Activated CD8-positive, alpha-beta memory T cell treated with anti-CD3 and anti-CD28 coated beads, Interleukin-2, amount 10 ng/mL, durations not matched to agents 7 days and 5 days (primary cell): ENCODE results near the gene EIF4EBP2. TPM values are rescaled to one million over a fixed set of nuclear protein-coding genes. Genes with fewer than 3 reads are reported as not detected.
A peak's percentile ranks its signal among the peaks of the same experiment; 100 is the strongest.

ENCODE experiments used
- ATAC-seq: fragments of 150-1000 bp; cut with Tn5 transposase; one replicate; pipeline ENCODE4 v1.10.0; 2021; ENCODE audit warnings: moderate library complexity
- CTCF ChIA-PET: fragments of 350-600 bp; sonication (Branson Sonifier 250); formaldehyde crosslinking; loops from one replicate; lab custom pipeline; 2021; ENCODE audit warnings: antibody characterized with exemption; lab: Charles Lee
- DNase-seq: peaks from one replicate; pipeline ENCODE4 v3.0.0-alpha.2; 2020
- H3K27ac Mint-ChIP-seq: one replicate; pipeline ENCODE4 v1.8.0; 2021; ENCODE audit warnings: mild to moderate bottlenecking, mixed read lengths
- H3K27me3 Mint-ChIP-seq: one replicate; pipeline ENCODE4 v1.8.0; 2021; ENCODE audit warnings: mixed read lengths
- H3K36me3 Mint-ChIP-seq: one replicate; pipeline ENCODE4 v1.8.0; 2021; ENCODE audit warnings: mild to moderate bottlenecking, mixed read lengths
- H3K4me1 Mint-ChIP-seq: one replicate; pipeline ENCODE4 v1.8.0; 2021; ENCODE audit warnings: mixed read lengths
- H3K4me3 Mint-ChIP-seq: one replicate; pipeline ENCODE4 v1.8.0; 2021; ENCODE audit warnings: mild to moderate bottlenecking, moderate library complexity, mixed read lengths
- H3K9me3 Mint-ChIP-seq: one replicate; pipeline ENCODE4 v1.8.0; 2022; ENCODE audit warnings: low read depth, mixed read lengths
- total RNA-seq, 2 experiments: library from RNA; stranded (reverse); gene quantifications; one replicate each; pipeline ENCODE4 v1.2.3, GENCODE V29; 2021

Gene EIF4EBP2
- total RNA-seq, 2 experiments from 2014 or later = 37.8 to 51.7 TPM

GRCh38 chr10:70367195-70367796 is 36.6 kb upstream of the EIF4EBP2 start:
- no peak overlapping the region for H3K4me3 Mint-ChIP-seq
- DNase-seq (no peak), ATAC-seq (no peak)
- H3K4me1 Mint-ChIP-seq = peaks cover 21% of the 10 kb centered on the region
- CTCF ChIA-PET = interaction anchor here (0.8 to 19.6 kb wide), 6 partner anchors 11 to 251 kb away, joined by 3 to 512 read pairs (median 5); partner anchors contain the start of gene PPA1
- no peaks in the 10 kb centered on the region for H3K9me3 Mint-ChIP-seq
- peaks cover 2% of the 10 kb centered on the region for H3K36me3 Mint-ChIP-seq
- no peak overlapping the region for H3K27ac Mint-ChIP-seq
- no peaks in the 10 kb centered on the region for H3K27me3 Mint-ChIP-seq

- H3K4me3 Mint-ChIP-seq = no peak overlapping the region
- DNase-seq (no peak), ATAC-seq (no peak)
- peaks cover 2% of the 10 kb centered on the region for H3K36me3 Mint-ChIP-seq
- peaks cover 9% of the 10 kb centered on the region for H3K4me1 Mint-ChIP-seq
- no peaks in the 10 kb centered on the region for H3K27me3 Mint-ChIP-seq
- no peak overlapping the region for H3K27ac Mint-ChIP-seq
- no peaks in the 10 kb centered on the region for H3K9me3 Mint-ChIP-seq
- CTCF ChIA-PET = interaction anchor here (1.1 to 19.6 kb wide), 2 partner anchors 145 to 223 kb away, joined by 3 to 512 read pairs; partner anchors contain the start of genes PPA1 and TYSND1
These were observed 35.0 kb upstream of the EIF4EBP2 start for GRCh38 chr10:70368774-70369482.

GRCh38 chr10:70369498-70370018 is 34.4 kb upstream of the EIF4EBP2 start:
- ATAC-seq (no peak), DNase-seq (no peak)
- H3K27ac Mint-ChIP-seq = no peak overlapping the region
- CTCF ChIA-PET = interaction anchor here (19.6 kb wide), 1 partner anchor 145 kb away, joined by 512 read pairs; the partner anchor contains the start of gene PPA1
- H3K4me1 Mint-ChIP-seq = peaks cover 3% of the 10 kb centered on the region
- no peak overlapping the region for H3K4me3 Mint-ChIP-seq
- H3K36me3 Mint-ChIP-seq = peaks cover 2% of the 10 kb centered on the region
- H3K27me3 Mint-ChIP-seq = no peaks in the 10 kb centered on the region
- H3K9me3 Mint-ChIP-seq = no peaks in the 10 kb centered on the region

GRCh38 chr10:70370766-70371165 is 33.2 kb upstream of the EIF4EBP2 start:
- CTCF ChIA-PET = interaction anchor here (19.6 kb wide), 1 partner anchor 146 kb away, joined by 512 read pairs; the partner anchor contains the start of gene PPA1
- no peak for DNase-seq
- H3K4me1 Mint-ChIP-seq = no peaks in the 10 kb centered on the region

GRCh38 chr10:70371846-70372245 is 32.1 kb upstream of the EIF4EBP2 start:
- no peaks in the 10 kb centered on the region for H3K36me3 Mint-ChIP-seq
- no peak overlapping the region for H3K4me3 Mint-ChIP-seq
- H3K9me3 Mint-ChIP-seq = no peaks in the 10 kb centered on the region
- no peak for DNase-seq
- CTCF ChIA-PET = interaction anchor here (2.9 kb wide), 1 partner anchor 10 kb away, joined by 10 read pairs; the partner anchor contains the start of gene LRRC20
- H3K4me1 Mint-ChIP-seq = peaks cover 1% of the 10 kb centered on the region
- no peaks in the 10 kb centered on the region for H3K27me3 Mint-ChIP-seq
- no peak for ATAC-seq
- H3K27ac Mint-ChIP-seq = no peak overlapping the region

More at GRCh38 chr10:70370766-70371165, 33.2 kb upstream of the EIF4EBP2 start:
- Mint-ChIP-seq H3K27me3 (no peaks in the 10 kb centered on the region), H3K36me3 (no peaks in the 10 kb centered on the region), H3K27ac (no peak overlapping the region), H3K4me3 (no peak overlapping the region), H3K9me3 (no peaks in the 10 kb centered on the region)
- no peak for ATAC-seq

- CTCF ChIA-PET = interaction anchor here (0.6 to 3.1 kb wide), 4 partner anchors 11 to 271 kb away, joined by 4 to 25 read pairs (median 5); no protein-coding TSS in a partner anchor
- Mint-ChIP-seq H3K27me3 (no peaks in the 10 kb centered on the region), H3K9me3 (no peaks in the 10 kb centered on the region), H3K4me1 (peaks cover 3% of the 10 kb centered on the region), H3K36me3 (peaks cover 4% of the 10 kb centered on the region), H3K4me3 (no peak overlapping the region), H3K27ac (no peak overlapping the region)
- DNase-seq (no peak), ATAC-seq (no peak)
These were observed 28.9 kb upstream of the EIF4EBP2 start for GRCh38 chr10:70374775-70375614.

- ATAC-seq = no peak
- Mint-ChIP-seq H3K27ac (no peak overlapping the region), H3K27me3 (no peaks in the 10 kb centered on the region), H3K4me3 (no peak overlapping the region), H3K9me3 (no peaks in the 10 kb centered on the region), H3K4me1 (peaks cover 10% of the 10 kb centered on the region), H3K36me3 (peaks cover 4% of the 10 kb centered on the region)
- CTCF ChIA-PET = interaction anchor here (1.0 to 5.4 kb wide), 4 partner anchors 12 to 157 kb away, joined by 3 to 51 read pairs (median 4); no protein-coding TSS in a partner anchor
- DNase-seq = no peak
These were observed 27.2 kb upstream of the EIF4EBP2 start for GRCh38 chr10:70376436-70377378.

GRCh38 chr10:70378122-70378521 is 25.8 kb upstream of the EIF4EBP2 start:
- H3K27me3 Mint-ChIP-seq = no peaks in the 10 kb centered on the region
- H3K9me3 Mint-ChIP-seq = no peaks in the 10 kb centered on the region
- ATAC-seq = no peak
- H3K4me1 Mint-ChIP-seq = peaks cover 12% of the 10 kb centered on the region
- peaks cover 4% of the 10 kb centered on the region for H3K36me3 Mint-ChIP-seq
- no peak overlapping the region for H3K27ac Mint-ChIP-seq
- CTCF ChIA-PET = interaction anchor here (1.1 to 5.4 kb wide), 6 partner anchors 11 to 232 kb away, joined by 3 to 51 read pairs (median 4); partner anchors contain the start of gene TYSND1
- DNase-seq = no peak
- H3K4me3 Mint-ChIP-seq = no peak overlapping the region

GRCh38 chr10:70379581-70380176 is 24.3 kb upstream of the EIF4EBP2 start:
- no peak for ATAC-seq
- H3K27me3 Mint-ChIP-seq = no peaks in the 10 kb centered on the region
- peaks cover 12% of the 10 kb centered on the region for H3K4me1 Mint-ChIP-seq
- DNase-seq = no peak
- no peak overlapping the region for H3K27ac Mint-ChIP-seq
- CTCF ChIA-PET = interaction anchor here (0.6 to 5.4 kb wide), 16 partner anchors 10 to 379 kb away, joined by 3 to 51 read pairs (median 4); partner anchors contain the start of genes EIF4EBP2, SAR1A and TYSND1
- no peaks in the 10 kb centered on the region for H3K9me3 Mint-ChIP-seq
- H3K4me3 Mint-ChIP-seq = no peak overlapping the region
- H3K36me3 Mint-ChIP-seq = peaks cover 4% of the 10 kb centered on the region

GRCh38 chr10:70380350-70381135 is 23.4 kb upstream of the EIF4EBP2 start:
- CTCF ChIA-PET = interaction anchor here (0.8 to 5.4 kb wide), 10 partner anchors 13 to 234 kb away, joined by 3 to 51 read pairs (median 6); partner anchors contain the start of genes EIF4EBP2 and TYSND1
- no peaks in the 10 kb centered on the region for H3K9me3 Mint-ChIP-seq
- H3K36me3 Mint-ChIP-seq = peaks cover 4% of the 10 kb centered on the region
- ATAC-seq = no peak
- H3K27ac Mint-ChIP-seq = no peak overlapping the region
- DNase-seq = no peak
- H3K27me3 Mint-ChIP-seq = no peaks in the 10 kb centered on the region
- peak overlapping the region; percentile 81 for H3K4me3 Mint-ChIP-seq
- H3K4me1 Mint-ChIP-seq = peaks cover 12% of the 10 kb centered on the region
